Measurements from ENCODE around the gene PCDHGB5.
"Not testable (repeated sequence)": the region's sequence is repeated elsewhere in the genome, so short reads cannot be mapped to it uniquely, and the experiment has no call there.

Gene PCDHGB5

GRCh38 chr5:141398608-141399007, 861 bp downstream of the PCDHGB5 start:
- TF ChIP-seq, protein P1, sequence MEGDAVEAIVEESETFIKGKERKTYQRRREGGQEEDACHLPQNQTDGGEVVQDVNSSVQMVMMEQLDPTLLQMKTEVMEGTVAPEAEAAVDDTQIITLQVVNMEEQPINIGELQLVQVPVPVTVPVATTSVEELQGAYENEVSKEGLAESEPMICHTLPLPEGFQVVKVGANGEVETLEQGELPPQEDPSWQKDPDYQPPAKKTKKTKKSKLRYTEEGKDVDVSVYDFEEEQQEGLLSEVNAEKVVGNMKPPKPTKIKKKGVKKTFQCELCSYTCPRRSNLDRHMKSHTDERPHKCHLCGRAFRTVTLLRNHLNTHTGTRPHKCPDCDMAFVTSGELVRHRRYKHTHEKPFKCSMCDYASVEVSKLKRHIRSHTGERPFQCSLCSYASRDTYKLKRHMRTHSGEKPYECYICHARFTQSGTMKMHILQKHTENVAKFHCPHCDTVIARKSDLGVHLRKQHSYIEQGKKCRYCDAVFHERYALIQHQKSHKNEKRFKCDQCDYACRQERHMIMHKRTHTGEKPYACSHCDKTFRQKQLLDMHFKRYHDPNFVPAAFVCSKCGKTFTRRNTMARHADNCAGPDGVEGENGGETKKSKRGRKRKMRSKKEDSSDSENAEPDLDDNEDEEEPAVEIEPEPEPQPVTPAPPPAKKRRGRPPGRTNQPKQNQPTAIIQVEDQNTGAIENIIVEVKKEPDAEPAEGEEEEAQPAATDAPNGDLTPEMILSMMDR (conservative IDR thresholded peaks at IDR 0.05; ENCODE audit: low read depth, low read length): no peak
- Histone ChIP-seq H3K9ac (no peak overlapping the region), H3K4me3 (IDR thresholded peaks at IDR 0.05; ENCODE audit: insufficient read depth, low read depth, low read length) (no peak overlapping the region), H3K79me2 (ENCODE audit: insufficient read depth, low read depth) (no peaks in the 10 kb centered on the region), H4K20me1 (ENCODE audit: insufficient read depth) (no peaks in the 10 kb centered on the region), H3K27me3 (ENCODE audit: insufficient read depth, low read depth) (no peaks in the 10 kb centered on the region), H3K27ac (no peak overlapping the region), H3K36me3 (ENCODE audit: insufficient read depth) (no peaks in the 10 kb centered on the region), H3K4me2 (no peak overlapping the region), H2AFZ (ENCODE audit: low read depth) (no peak overlapping the region), H3K4me1 (ENCODE audit: low read depth, poor library complexity, severe bottlenecking) (no peaks in the 10 kb centered on the region)

DNA sequence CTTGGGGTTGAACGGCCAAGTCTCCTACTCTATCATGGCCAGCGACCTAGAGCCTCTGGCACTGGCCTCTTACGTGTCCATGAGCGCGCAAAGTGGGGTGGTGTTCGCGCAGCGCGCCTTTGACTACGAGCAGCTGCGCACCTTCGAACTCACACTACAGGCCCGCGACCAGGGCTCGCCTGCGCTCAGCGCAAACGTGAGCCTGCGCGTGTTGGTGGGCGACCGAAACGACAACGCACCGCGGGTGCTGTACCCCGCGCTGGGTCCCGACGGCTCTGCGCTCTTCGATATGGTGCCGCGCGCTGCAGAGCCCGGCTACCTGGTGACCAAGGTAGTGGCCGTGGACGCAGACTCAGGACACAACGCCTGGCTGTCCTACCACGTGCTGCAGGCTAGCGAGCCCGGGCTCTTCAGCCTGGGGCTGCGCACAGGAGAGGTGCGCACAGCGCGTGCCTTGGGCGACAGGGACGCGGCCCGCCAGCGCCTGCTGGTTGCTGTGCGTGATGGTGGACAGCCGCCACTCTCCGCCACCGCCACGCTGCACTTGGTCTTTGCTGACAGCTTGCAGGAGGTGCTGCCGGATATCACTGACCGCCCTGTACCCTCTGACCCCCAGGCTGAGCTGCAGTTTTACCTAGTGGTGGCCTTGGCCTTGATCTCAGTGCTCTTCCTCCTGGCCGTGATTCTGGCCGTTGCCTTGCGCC, 2.0 kb downstream of the PCDHGB5 start:
- no peak overlapping the region for H3K9ac ChIP-seq
- H3K27me3 ChIP-seq (ENCODE audit: insufficient read depth, low read depth): no peaks in the 10 kb centered on the region
- H3K4me1 ChIP-seq (ENCODE audit: low read depth, poor library complexity, severe bottlenecking): no peaks in the 10 kb centered on the region
- no peak overlapping the region for H3K27ac ChIP-seq
- no peaks in the 10 kb centered on the region for H4K20me1 ChIP-seq (ENCODE audit: insufficient read depth)
- no peak overlapping the region for H3K4me3 ChIP-seq (IDR thresholded peaks at IDR 0.05; ENCODE audit: insufficient read depth, low read depth, low read length)
- no peak overlapping the region for H2AFZ ChIP-seq (ENCODE audit: low read depth)
- H3K4me2 ChIP-seq: no peak overlapping the region
- TF ChIP-seq, protein P1 (conservative IDR thresholded peaks at IDR 0.05; ENCODE audit: low read depth, low read length): no peak
- H3K79me2 ChIP-seq (ENCODE audit: insufficient read depth, low read depth): no peaks in the 10 kb centered on the region
- no peaks in the 10 kb centered on the region for H3K36me3 ChIP-seq (ENCODE audit: insufficient read depth)

DNA sequence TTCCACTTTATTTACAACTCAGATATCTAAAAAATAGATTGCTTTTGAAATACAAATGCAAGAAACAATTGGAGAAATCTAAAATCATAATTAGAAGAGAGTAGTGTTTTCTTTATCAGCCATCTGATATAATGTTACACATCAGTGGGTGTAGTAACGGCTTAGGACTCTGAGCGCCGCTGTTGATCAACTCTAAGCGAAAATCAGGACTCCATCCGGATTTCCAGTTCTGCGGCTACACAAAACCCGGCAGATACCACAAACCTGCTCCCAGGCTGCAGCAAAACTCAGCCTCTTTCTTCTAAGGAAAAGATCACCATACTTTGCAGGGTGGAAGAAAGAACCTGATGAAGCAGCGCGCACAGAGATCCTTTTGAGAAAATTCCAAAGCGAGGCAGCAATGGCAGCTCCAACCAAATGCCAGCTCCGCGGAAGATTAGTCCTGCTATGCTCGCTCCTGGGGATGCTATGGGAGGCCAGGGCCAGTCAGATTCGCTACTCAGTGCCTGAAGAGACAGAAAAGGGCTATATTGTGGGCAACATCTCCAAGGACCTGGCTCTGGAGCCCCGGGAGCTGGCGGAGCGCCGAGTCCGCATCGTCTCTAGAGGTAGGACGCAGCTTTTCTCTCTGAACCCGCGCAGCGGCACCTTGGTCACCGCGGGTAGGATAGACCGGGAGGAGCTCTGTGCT, 5.0 kb downstream of the PCDHGB5 start, which contains the start of gene PCDHGA9:
PCDHGA9 (plus strand) TSS at position 226 of the 691 bp plus-strand sequence; CDS start at position 401, 175 bp downstream.
- no peaks in the 10 kb centered on the region for H4K20me1 ChIP-seq (ENCODE audit: insufficient read depth)
- H3K4me2 ChIP-seq: no peak within 1 kb of the TSS
- no peaks in the 10 kb centered on the region for H3K79me2 ChIP-seq (ENCODE audit: insufficient read depth, low read depth)
- no peaks in the 10 kb centered on the region for H3K27me3 ChIP-seq (ENCODE audit: insufficient read depth, low read depth)
- H3K36me3 ChIP-seq (ENCODE audit: insufficient read depth): no peaks in the 10 kb centered on the region
- no peaks in the 10 kb centered on the region for H3K4me1 ChIP-seq (ENCODE audit: low read depth, poor library complexity, severe bottlenecking)
- TF ChIP-seq, protein P1 (conservative IDR thresholded peaks at IDR 0.05; ENCODE audit: low read depth, low read length): no peak
- no peak within 1 kb of the TSS for H2AFZ ChIP-seq (ENCODE audit: low read depth)
- H3K27ac ChIP-seq: no peak within 1 kb of the TSS
- H3K9ac ChIP-seq: no peak within 1 kb of the TSS
- H3K4me3 ChIP-seq (IDR thresholded peaks at IDR 0.05; ENCODE audit: insufficient read depth, low read depth, low read length): no peak within 1 kb of the TSS

DNA sequence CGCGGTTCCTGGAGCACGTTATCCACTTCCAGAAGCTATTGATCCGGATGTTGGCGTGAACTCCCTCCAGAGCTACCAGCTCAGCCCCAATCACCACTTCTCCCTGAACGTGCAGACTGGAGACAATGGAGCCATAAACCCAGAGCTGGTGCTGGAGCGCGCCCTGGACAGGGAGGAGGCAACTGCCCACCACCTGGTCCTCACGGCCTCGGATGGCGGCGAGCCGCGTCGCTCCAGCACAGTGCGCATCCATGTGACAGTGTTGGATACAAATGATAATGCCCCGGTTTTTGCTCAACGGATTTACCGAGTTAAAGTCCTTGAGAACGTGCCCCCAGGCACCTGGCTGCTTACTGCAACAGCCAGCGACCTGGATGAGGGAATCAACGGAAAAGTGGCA, 5.6 kb downstream of the PCDHGB5 start:
- Histone ChIP-seq H3K4me2 (no peak overlapping the region), H3K27ac (no peak overlapping the region), H3K4me1 (ENCODE audit: low read depth, poor library complexity, severe bottlenecking) (no peaks in the 10 kb centered on the region), H3K4me3 (IDR thresholded peaks at IDR 0.05; ENCODE audit: insufficient read depth, low read depth, low read length) (no peak overlapping the region), H3K79me2 (ENCODE audit: insufficient read depth, low read depth) (no peaks in the 10 kb centered on the region), H3K36me3 (ENCODE audit: insufficient read depth) (no peaks in the 10 kb centered on the region), H4K20me1 (ENCODE audit: insufficient read depth) (no peaks in the 10 kb centered on the region), H2AFZ (ENCODE audit: low read depth) (no peak overlapping the region), H3K27me3 (ENCODE audit: insufficient read depth, low read depth) (no peaks in the 10 kb centered on the region), H3K9ac (no peak overlapping the region)
- TF ChIP-seq, protein P1 (conservative IDR thresholded peaks at IDR 0.05; ENCODE audit: low read depth, low read length): no peak

DNA sequence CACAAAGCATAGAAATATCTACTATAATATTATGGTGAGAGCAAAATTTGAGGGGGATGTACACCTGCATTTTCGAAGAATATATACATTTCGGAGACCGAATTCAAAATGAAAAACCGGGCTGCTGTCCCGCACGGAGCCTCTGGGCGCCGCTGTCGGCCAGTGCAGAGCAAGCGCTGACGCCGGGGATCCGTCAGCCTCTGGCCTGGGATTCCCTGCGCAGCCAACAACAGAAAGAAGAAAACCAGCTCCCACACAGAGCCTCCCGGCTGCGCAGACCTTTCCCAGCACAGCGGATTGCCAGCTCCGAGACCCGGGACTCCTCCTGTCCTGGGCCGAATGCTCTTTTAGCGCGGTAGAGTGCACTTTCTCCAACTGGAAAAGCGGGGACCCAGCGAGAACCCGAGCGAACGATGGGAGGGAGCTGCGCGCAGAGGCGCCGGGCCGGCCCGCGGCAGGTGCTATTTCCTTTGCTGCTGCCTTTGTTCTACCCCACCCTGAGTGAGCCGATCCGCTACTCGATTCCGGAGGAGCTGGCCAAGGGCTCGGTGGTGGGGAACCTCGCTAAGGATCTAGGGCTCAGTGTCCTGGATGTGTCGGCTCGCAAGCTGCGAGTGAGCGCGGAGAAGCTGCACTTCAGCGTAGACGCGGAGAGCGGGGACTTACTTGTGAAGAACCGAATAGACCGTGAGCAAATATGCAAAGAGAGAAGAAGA, 10.2 kb downstream of the PCDHGB5 start, which contains the start of gene PCDHGB6:
PCDHGB6 (plus strand) TSS at position 232 of the 716 bp plus-strand sequence; CDS start at position 414, 182 bp downstream.
- H3K4me3 ChIP-seq (IDR thresholded peaks at IDR 0.05; ENCODE audit: insufficient read depth, low read depth, low read length); H3K4me1 ChIP-seq (ENCODE audit: low read depth, poor library complexity, severe bottlenecking); H3K27me3 ChIP-seq (ENCODE audit: insufficient read depth, low read depth); H3K4me2 ChIP-seq; H3K79me2 ChIP-seq (ENCODE audit: insufficient read depth, low read depth); H4K20me1 ChIP-seq (ENCODE audit: insufficient read depth); H3K9ac ChIP-seq; H3K36me3 ChIP-seq (ENCODE audit: insufficient read depth); H3K27ac ChIP-seq; H2AFZ ChIP-seq (ENCODE audit: low read depth): not testable (repeated sequence)
